Fibroblast of skin of right quadriceps (primary cell): ENCODE results near the gene SGCG.
"Not testable (repeated sequence)": the region's sequence is repeated elsewhere in the genome, so short reads cannot be mapped to it uniquely, and the experiment has no call there.

ENCODE experiments used
- DNase-seq: peaks from one replicate; pipeline ENCODE4 v3.0.0-alpha.2; 2013

Gene SGCG

DNA sequence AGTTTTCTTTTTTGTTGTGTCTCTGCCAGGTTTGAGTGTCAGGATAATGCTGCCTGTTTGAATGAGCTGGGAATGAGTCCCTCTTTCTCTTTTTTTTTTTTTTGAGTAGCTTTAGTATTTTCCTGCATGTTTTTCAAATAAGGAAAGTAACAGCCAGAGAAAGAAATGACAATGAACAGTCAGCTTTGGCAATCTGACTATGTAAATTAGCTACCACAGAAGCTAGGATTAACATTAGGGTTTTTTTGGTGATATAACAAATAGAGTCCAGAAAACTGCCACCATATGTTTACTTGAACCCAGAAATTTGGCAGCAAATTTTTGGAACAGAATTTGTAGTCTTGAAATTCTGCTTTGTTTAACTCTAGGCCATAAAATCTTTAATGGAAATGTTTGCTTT lies 50.5 kb downstream of the SGCG start:
- DNase-seq, result no peak

GRCh38 chr13:23235994-23236393 lies 55.2 kb downstream of the SGCG start:
- DNase-seq, result no peak

GRCh38 chr13:23243066-23243465 lies 62.3 kb downstream of the SGCG start:
- no peak for DNase-seq

GRCh38 chr13:23248410-23248809 lies 67.6 kb downstream of the SGCG start:
- DNase-seq, result not testable (repeated sequence)

GRCh38 chr13:23254506-23254905 lies 73.7 kb downstream of the SGCG start:
- DNase-seq, result no peak

DNA sequence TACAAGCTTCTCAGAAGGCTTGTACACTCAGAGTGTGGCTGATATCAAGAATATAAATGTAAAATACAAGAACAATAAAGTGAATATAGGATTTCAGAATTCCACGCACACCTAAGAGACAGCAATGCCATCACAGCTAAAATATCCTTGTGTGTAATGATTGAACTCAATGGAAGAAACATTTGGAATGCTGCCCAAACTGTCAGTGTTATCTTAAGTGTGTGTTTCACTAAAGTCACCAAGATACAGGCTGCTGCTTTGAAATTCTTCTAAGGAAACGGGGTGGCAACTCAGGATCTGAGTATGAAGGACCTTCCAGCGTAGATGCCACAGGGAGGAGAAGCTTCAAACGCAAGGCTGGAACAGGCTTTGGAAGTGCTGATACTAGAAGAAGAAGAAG lies 86.8 kb downstream of the SGCG start:
- DNase-seq, result no peak

DNA sequence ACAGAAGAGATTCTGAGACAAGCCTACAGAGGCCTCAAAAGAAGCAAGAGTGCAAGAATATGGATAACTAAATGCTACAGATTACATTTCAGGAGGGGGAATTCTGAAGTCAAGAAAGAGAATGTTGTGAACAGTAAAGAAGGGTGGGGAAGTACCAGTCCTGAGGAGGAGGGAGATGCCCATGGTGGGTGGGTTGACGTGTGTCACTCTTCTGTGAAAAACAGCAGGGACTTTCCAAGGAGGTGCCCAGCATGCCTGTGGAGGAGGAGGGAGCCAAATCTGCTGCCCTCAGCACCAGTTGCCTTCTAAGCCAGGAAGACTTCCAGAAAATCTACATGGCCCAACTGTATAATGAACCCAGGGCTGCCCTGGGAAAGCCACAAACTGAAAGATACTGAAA lies 87.7 kb downstream of the SGCG start:
- no peak for DNase-seq

DNA sequence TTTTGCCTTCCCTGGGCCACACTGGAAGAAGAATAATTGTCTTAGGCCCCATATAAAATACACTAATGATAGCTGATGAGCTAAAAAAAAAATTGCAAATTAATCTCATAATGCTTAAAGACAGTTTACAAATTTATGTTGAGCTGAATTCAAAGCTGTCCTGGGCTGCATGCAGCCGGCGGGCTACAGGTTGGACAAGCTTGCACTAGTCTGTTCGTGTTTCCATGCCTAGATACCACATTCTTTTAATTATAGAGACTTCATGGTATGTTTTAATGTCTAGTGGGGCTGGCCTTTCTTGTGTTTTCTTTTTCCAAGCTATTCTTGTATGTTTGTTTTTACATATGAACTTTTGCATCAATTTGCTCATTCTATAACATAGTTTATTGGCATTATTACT lies 90.6 kb downstream of the SGCG start:
- DNase-seq, result no peak

DNA sequence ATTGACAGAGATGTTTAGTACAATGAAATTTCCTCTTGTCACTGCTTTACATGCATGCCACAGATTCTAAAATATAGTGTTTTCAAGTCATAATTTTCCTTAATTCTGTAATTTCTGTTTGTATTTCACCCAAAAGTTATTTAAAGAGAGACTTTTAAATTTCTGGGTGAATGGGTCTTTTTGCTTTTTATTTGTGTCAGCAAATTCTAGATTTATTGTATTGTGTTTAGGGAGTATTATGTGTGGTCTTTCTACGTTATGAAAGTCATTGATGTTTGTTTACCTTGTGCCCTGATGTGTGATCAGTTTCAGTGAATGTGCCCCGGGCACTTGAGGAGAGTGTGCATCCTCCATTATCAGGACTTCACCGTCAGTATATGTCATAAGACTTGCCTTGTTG lies 92.7 kb downstream of the SGCG start:
- DNase-seq, result no peak

GRCh38 chr13:23279321-23279720 lies 98.5 kb downstream of the SGCG start:
- no peak for DNase-seq

- no peak for DNase-seq
These were observed 107.8 kb downstream of the SGCG start for GRCh38 chr13:23288564-23288963.

GRCh38 chr13:23288995-23289394 lies 108.2 kb downstream of the SGCG start:
- DNase-seq, result no peak

DNA sequence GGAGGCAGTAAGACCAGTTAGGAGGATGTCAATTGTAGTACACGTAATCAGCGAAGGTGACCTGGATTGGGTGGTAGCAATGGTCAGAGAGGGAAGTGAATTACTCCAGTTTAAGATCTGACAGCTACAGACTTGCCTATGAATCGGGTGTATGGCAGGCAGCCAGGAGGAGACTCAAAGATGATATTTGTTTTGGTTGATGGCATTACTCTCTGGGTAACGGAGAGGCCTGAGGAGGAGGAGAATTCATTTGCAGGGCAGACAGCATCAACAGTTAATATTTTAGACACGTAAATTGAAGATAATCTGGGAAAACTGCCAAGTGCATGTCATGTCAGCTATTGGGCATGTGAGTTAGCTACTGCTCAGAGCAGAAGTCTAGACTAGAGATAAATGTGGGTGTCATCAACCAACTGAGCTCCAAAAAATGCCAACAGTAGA lies 109.2 kb downstream of the SGCG start:
- peak; percentile 62 for DNase-seq

- no peak for DNase-seq
These were observed 111.8 kb downstream of the SGCG start for GRCh38 chr13:23292586-23292985.

DNA sequence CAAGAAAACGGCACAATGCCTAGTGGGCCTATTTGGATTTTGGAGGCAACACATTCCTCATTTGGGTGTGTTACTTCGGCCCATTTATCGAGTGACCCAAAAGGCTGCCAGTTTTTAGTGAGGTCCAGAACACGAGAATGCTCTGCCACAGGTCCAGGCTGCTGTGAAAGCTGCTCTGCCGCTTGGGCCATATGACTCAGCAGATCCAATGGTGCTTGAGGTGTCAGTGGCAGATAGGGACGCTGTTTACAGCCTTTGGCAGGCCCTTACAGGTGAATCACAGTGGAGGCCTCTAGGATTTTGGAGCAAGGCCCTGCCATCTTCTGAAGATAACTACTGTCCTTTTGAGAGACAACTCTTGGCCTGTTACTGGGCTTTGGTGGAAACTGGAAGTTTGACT lies 134.1 kb downstream of the SGCG start:
- DNase-seq, result not testable (repeated sequence)

DNA sequence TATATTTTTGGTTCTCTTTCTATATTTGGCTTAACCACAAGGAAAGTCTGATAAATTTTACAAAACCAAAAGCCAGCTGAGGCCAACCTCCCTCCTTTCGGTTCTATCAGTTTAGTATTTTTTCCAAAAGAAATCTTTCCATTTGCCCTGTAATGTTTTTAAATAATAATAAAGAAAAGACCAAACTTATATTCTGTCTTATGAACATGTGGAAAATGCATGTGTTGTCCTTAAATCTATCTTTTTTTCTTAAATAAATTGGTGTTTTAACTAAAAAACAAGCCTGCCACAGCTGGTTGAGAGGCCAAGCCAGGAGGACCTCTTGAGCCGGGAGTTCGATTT lies 139.1 kb downstream of the SGCG start:
- no peak for DNase-seq

DNA sequence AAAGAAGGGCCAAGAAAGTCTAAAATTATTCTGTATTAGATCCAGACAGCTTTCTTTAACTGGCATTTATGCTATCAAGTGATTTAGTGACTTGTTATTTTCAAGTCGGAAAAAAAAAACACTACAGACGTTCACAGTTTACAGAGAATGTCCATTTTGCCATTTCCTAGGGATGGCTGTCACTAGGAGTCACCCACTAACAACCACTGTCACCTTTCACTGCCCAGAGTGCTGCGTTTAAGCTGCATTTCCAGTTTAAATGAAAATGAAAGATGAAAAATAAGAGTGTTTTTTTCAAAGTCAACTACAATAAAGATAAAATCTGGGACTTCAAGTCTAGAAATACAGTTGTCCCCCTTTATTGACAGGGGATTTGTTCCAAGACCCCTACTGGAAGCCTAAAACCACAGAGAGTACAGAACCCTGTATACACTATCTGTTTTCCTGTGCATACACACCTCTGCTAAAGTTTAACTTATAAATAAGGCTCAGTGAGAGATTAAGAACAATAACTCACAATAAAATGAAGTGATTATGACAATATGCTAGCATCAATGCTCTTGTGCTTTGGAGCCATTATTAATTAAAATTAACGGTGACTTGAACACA lies 140.3 kb downstream of the SGCG start:
- DNase-seq, result no peak

GRCh38 chr13:23321535-23322241 lies 140.9 kb downstream of the SGCG start:
- DNase-seq, result peak; percentile 93

GRCh38 chr13:23322353-23323336 lies 141.9 kb downstream of the SGCG start:
- DNase-seq, result no peak

GRCh38 chr13:23323946-23324709 lies 143.3 kb downstream of the SGCG start:
- DNase-seq, result no peak

- DNase-seq, result no peak
These were observed 144.4 kb downstream of the SGCG start for GRCh38 chr13:23325191-23325590.

- DNase-seq, result no peak
These were observed 149.6 kb downstream of the SGCG start for GRCh38 chr13:23330356-23330755.

- no peak for DNase-seq
These were observed 158.4 kb downstream of the SGCG start for GRCh38 chr13:23339225-23339624.
